Thyroid gland (tissue), 4 donors: Measurements from ENCODE around the gene KCNB1. TPM values are rescaled to one million over a fixed set of nuclear protein-coding genes. Genes with fewer than 3 reads are reported as not detected.

Source experiments
- DNase-seq, 2 donors: peaks; one replicate each; pipeline ENCODE4 v3.0.0-alpha.2; 2019
- H3K27ac ChIP-seq, 3 donors: fragments of 200-600 bp; sonication (generic); 1 replicate in 2 of 3; 2 replicates in 1 of 3; pipeline ENCODE4 v1.5.1; 2016 to 2019; ENCODE audit warnings: mild to moderate bottlenecking in 1 of 3, moderate library complexity in 1 of 3
- H3K27me3 ChIP-seq: fragments of 200-600 bp; sonication (generic); one replicate; pipeline ENCODE4 v1.5.1; 2019
- H3K36me3 ChIP-seq, 2 donors: fragments of 200-600 bp; sonication (generic); one replicate each; pipeline ENCODE4 v1.5.1; 2016 to 2019
- H3K4me1 ChIP-seq, 2 donors: fragments of 200-600 bp; sonication (generic); one replicate each; pipeline ENCODE4 v1.5.1; 2017 to 2019
- H3K4me3 ChIP-seq, 3 donors: fragments of 200-600 bp; sonication (generic); replicated peaks in 1 of 3; 1 replicate in 2 of 3; 2 replicates in 1 of 3; pipeline ENCODE4 v1.5.1; 2016; ENCODE audit warnings: mild to moderate bottlenecking in 1 of 3
- H3K9me3 ChIP-seq: fragments of 200-600 bp; sonication (generic); one replicate; pipeline ENCODE4 v1.5.1; 2017
- CTCF ChIP-seq, 6 experiments: fragments of 200-600 bp in 3 of 6; fragments of 450-650 bp in 3 of 6; sonication (generic) in 3 of 6; IDR thresholded peaks; one replicate each; pipeline ENCODE4 v1.5.1; 2016 to 2019; ENCODE audit warnings: antibody characterized with exemption in 6 of 6, mild to moderate bottlenecking in 2 of 6, inconsistent platforms in 1 of 6, moderate library complexity in 1 of 6
- POLR2A ChIP-seq, 2 donors: fragments of 450-650 bp; IDR thresholded peaks; one replicate each; pipeline ENCODE4 v1.6.1; 2017; ENCODE audit warnings: antibody characterized with exemption in 2 of 2, mild to moderate bottlenecking in 2 of 2, moderate library complexity in 1 of 2
- WGBS, 2 donors: methylation state at CpG; one replicate each; pipeline ENCODE4 v1.1.5; 2017; 5-methylcytosine and 5-hydroxymethylcytosine counted together
- intact Hi-C: fragments of 100-400 bp; cut with DNase I; formaldehyde crosslinking; loops from one replicate; pipeline ENCODE4 v1.15.1; 2023
- total RNA-seq, 4 donors: library from RNA; depleted of rRNA; stranded (reverse); fragments of >200 nt; gene quantifications; one replicate each; pipeline ENCODE4 v1.2.3, GENCODE V29; 2016

The KCNB1 gene
- total RNA-seq, 4 donors from 2014 or later = 0.34 to 0.54 (median 0.47) TPM

DNA sequence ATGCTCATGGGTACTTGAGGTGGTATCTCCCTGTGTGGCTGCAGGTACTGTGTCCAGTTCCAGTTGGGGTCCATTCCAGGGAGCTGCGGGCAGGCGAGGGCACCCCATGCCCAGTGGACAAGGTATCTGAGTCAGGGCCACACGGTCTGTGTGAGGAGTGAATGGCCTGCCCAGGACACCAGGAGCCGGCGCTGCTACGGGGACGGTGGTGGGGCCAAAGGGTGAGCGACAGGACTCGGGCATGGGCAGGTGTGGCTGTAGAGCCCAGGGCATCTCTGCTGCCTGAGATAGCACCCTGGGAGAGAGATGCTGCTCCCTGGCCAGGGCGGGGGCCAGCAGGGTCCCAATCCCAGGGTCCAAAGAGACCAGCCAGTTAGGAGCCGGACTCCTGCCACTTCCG, 147.0 kb downstream of the KCNB1 start:
- no peaks in the 10 kb centered on the region for H3K27me3 ChIP-seq
- no peaks in the 10 kb centered on the region for H3K4me1 ChIP-seq
- DNase-seq = no peak
- H3K27ac ChIP-seq = no peak overlapping the region
- intact Hi-C loops = loop anchor here (2.0 to 5.0 kb wide), 2 partner anchors 149 to 172 kb away; no protein-coding TSS in a partner anchor
- no peaks in the 10 kb centered on the region for H3K36me3 ChIP-seq
- WGBS, 2 donors = 97% methylated on average over 10 to 12 of the region's 12 CpGs
- H3K4me3 ChIP-seq = no peak overlapping the region
- TF ChIP-seq POLR2A (IDR thresholded peaks at IDR 0.05) (no peak), CTCF (IDR thresholded peaks at IDR 0.05) (no peak)
- no peaks in the 10 kb centered on the region for H3K9me3 ChIP-seq

DNA sequence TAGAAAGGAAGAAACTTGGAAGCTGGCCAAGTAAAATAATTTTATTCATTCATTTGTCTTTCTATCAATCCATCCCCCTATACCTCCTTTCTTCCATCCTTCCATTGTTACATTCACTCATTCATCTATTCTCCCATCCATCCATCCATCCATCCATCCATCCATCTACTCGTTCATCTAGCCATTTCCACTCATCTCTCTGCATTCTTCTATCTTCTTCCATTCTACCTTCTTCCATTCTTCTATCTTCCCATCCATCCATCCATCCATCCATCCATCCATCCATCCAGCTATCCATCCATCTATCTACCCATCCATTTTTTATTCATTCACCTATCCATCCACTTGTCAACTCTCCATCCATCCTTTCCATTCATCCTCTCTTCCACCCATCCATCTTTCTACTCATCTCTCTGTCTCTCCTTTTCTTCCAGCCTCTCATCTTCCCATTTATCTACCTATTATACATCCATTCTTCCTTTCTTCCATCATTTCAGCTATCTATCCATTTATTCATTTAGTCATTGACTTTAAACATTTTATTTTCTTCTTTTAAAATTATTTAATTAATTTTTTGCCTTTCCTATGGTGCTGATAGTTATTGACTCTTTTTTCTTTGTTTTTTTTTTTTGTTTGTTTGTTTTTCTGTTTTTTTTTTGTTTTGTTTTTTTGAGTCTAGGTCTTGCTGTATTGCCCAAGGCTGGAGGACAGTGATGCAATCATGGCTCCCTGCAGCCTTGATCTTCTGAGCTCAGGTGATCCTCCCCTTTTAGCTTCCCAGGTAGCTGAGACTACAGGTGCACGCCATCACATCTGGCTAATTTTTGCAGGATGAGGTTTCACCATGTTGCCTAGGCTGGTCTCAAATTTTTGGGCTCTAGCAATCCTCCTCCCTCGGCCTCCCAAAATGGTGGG, 151.5 kb downstream of the KCNB1 start:
- no peak overlapping the region for H3K4me3 ChIP-seq
- no peaks in the 10 kb centered on the region for H3K36me3 ChIP-seq
- H3K27ac ChIP-seq = no peak overlapping the region
- TF ChIP-seq CTCF (IDR thresholded peaks at IDR 0.05) = no peak
- no peak for TF ChIP-seq POLR2A (IDR thresholded peaks at IDR 0.05)
- WGBS, 2 donors = 82 to 83% methylated on average over 3 of the region's 3 CpGs
- H3K9me3 ChIP-seq = no peaks in the 10 kb centered on the region
- intact Hi-C loops = loop anchor here (5.0 kb wide), 1 partner anchor 206 kb away; no protein-coding TSS in a partner anchor
- peaks cover 0 to 4% of the 10 kb centered on the region in 2 donors for H3K4me1 ChIP-seq
- DNase-seq = no peak
- H3K27me3 ChIP-seq = no peaks in the 10 kb centered on the region

DNA sequence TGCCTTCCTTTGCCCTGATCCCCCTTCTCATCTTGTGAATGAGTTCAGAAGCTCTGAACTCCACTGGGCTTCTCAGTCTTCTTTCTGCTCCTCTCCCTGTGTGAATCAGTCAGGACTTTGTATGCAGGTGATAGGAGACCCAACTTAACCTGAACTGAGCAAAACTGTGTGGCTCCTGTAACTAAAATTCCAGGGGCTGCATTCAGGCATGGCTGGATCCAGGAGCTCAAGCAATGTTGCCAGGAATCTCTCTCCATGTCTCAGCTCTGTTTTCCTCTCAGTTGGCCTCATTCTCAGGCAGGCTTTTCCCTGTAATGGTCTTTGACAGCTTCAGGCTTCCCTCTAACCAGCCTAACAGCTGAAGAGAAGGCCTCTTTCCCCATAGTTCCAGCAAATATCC, 153.7 kb downstream of the KCNB1 start:
- Histone ChIP-seq H3K27me3 (no peaks in the 10 kb centered on the region), H3K27ac (no peak overlapping the region), H3K4me1 (peaks cover 0 to 4% of the 10 kb centered on the region in 2 donors), H3K36me3 (no peaks in the 10 kb centered on the region), H3K9me3 (no peaks in the 10 kb centered on the region), H3K4me3 (no peak overlapping the region)
- intact Hi-C loops = loop anchor here (5.0 kb wide), 1 partner anchor 81 kb away; no protein-coding TSS in a partner anchor
- TF ChIP-seq CTCF (IDR thresholded peaks at IDR 0.05) = no peak
- no peak for DNase-seq

GRCh38 chr20:49326026-49326425, 156.4 kb downstream of the KCNB1 start:
- H3K27ac ChIP-seq = no peak overlapping the region
- peaks cover 0 to 4% of the 10 kb centered on the region in 2 donors for H3K4me1 ChIP-seq
- TF ChIP-seq POLR2A (IDR thresholded peaks at IDR 0.05) (no peak), CTCF (IDR thresholded peaks at IDR 0.05) (no peak)
- WGBS, 2 donors = 41 to 66% methylated on average over 10 of the region's 10 CpGs
- no peaks in the 10 kb centered on the region for H3K27me3 ChIP-seq
- DNase-seq = peak in 1 of 2 donors; percentile 29
- H3K9me3 ChIP-seq = no peaks in the 10 kb centered on the region
- no peak overlapping the region for H3K4me3 ChIP-seq
- no peaks in the 10 kb centered on the region for H3K36me3 ChIP-seq
- intact Hi-C loops = loop anchor here (5.0 kb wide), 1 partner anchor 79 kb away; no protein-coding TSS in a partner anchor

- intact Hi-C loops = no loop called here
- TF ChIP-seq POLR2A (IDR thresholded peaks at IDR 0.05) = no peak
- no peak for TF ChIP-seq CTCF (IDR thresholded peaks at IDR 0.05)
- H3K4me1 ChIP-seq = peaks cover 2 to 7% of the 10 kb centered on the region in 2 donors
- H3K4me3 ChIP-seq = no peak overlapping the region
- H3K36me3 ChIP-seq = no peaks in the 10 kb centered on the region
- H3K9me3 ChIP-seq = no peaks in the 10 kb centered on the region
- H3K27ac ChIP-seq = no peak overlapping the region
- H3K27me3 ChIP-seq = no peaks in the 10 kb centered on the region
- 89% methylated on average over 5 of the region's 5 CpGs for WGBS, 2 donors
- DNase-seq = no peak
Measured at GRCh38 chr20:49324306-49324705, 158.2 kb downstream of the KCNB1 start.
